SK-N-MC (cell line): Measurements from ENCODE around the gene CAPN8.

Source experiments
- EZH2 ChIP-seq: fragments of 200-600 bp; sonication (generic); IDR thresholded peaks from one replicate; pipeline ENCODE4 v1.6.1; 2017; ENCODE audit warnings: antibody characterized with exemption
- FOXP2 ChIP-seq: optimal IDR thresholded peaks from 2 replicates; pipeline ENCODE3; 2011; ENCODE audit warnings: mild to moderate bottlenecking, moderate library complexity; ENCODE audit not compliant: insufficient read depth; ENCODE audit errors: extremely low read length, control extremely low read depth
- POLR2AphosphoS5 ChIP-seq: IDR thresholded peaks from 2 replicates; pipeline ENCODE4 v1.6.1; 2012; ENCODE audit warnings: mild to moderate bottlenecking, low read depth, low read length, borderline replicate concordance

- TF ChIP-seq EZH2 (no peak), POLR2AphosphoS5 (no peak), FOXP2 (no peak)
Observed at GRCh38 chr1:223657978-223658377, 7.5 kb downstream of the CAPN8 start.
